ENCODE results near the gene EYA3. TPM values are rescaled to one million over a fixed set of nuclear protein-coding genes. Genes with fewer than 3 reads are reported as not detected.

Gene EYA3
- total and polyA plus RNA-seq, 2 of the 4 experiments (the other 2 are of a cell fraction): 9.1 to 17.6 TPM

DNA sequence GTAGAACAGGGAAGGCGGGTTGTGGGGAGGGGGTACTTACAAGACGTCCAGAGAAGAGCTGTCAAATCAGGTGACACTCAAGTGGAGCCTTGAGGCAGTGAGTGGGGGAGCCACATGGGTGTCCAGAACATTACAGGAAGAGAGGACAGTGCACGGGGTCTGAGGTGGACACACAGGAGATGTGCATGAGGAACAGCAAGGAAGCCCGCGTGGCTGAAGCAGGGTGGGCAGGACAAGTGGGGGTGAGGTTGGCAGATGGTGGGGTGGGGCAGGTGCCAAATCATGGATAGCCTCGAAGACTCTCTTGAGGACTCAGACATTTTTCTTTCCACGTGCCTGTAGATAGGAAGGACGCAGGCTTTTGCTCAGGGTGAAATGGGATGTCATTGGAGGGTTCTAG lies 152.7 kb downstream of the EYA3 start:
- H3K27me3 ChIP-seq (ENCODE audit: control insufficient read depth, insufficient read depth, low read length): peaks cover 25% of the 10 kb centered on the region
- no peak overlapping the region for H2BK20ac ChIP-seq (ENCODE audit: low read depth, low read length)
- ChIA-PET POLR2A (ENCODE audit: unreplicated experiment) (no interaction called here), CTCF (no interaction called here)
- no peaks in the 10 kb centered on the region for H4K20me1 ChIP-seq (ENCODE audit: insufficient read depth, low read length)
- H3K18ac ChIP-seq (ENCODE audit: low read depth, low read length): no peak overlapping the region
- no peak overlapping the region for H2BK120ac ChIP-seq (ENCODE audit: low read depth, low read length)
- no peak overlapping the region for H2BK5ac ChIP-seq (ENCODE audit: low read depth, low read length, poor library complexity, severe bottlenecking)
- H2AK5ac ChIP-seq (ENCODE audit: low read depth, low read length): no peak overlapping the region
- H2AK9ac ChIP-seq (replicated peaks; ENCODE audit: low read depth, low read length, poor library complexity): no peak overlapping the region
- H3K4me2 ChIP-seq (ENCODE audit: low read depth, low read length): no peak overlapping the region
- no peak overlapping the region for H4K8ac ChIP-seq (ENCODE audit: low read depth in 2 of 2, low read length in 2 of 2)
- no peak overlapping the region for H3K23ac ChIP-seq (ENCODE audit: low read depth, low read length)
- H3K27ac ChIP-seq (ENCODE audit: insufficient read depth, low read length): no peak overlapping the region
- no peak overlapping the region for H2BK15ac ChIP-seq (ENCODE audit: low read depth, low read length)
- DNase-seq: no peak
- no TSS peak for BruUV-seq (replicated peaks)
- H3K56ac ChIP-seq (ENCODE audit: extremely low read depth, insufficient read depth, low read length): no peak overlapping the region
- H3K4ac ChIP-seq (ENCODE audit: low read depth, low read length): no peak overlapping the region
- no peak overlapping the region for H3K4me3 ChIP-seq (ENCODE audit: insufficient read depth, low read depth, low read length)
- H3K36me3 ChIP-seq (ENCODE audit: control insufficient read depth, insufficient read depth, low read length): no peaks in the 10 kb centered on the region
- dilution Hi-C loops (cut with HindIII; ENCODE audit: low sequenced_read_pairs, unreplicated experiment): no loop called here
- in situ Hi-C loops (cut with MboI; ENCODE audit: low sequenced_read_pairs): no loop called here
- H3K14ac ChIP-seq (replicated peaks; ENCODE audit: low read depth, low read length): no peak overlapping the region
- H2AFZ ChIP-seq (replicated peaks; ENCODE audit: low read length, poor library complexity): no peak overlapping the region
- 58% methylated on average over 7 of the region's 8 CpGs; no CpG with 5 or more reads in 1 of the 2 experiments for WGBS, 2 experiments (ENCODE audit: extremely low coverage in 2 of 2, insufficient read length in 1 of 2)
- ATAC-seq (ENCODE audit: low read depth): no peak
- TF ChIP-seq BHLHE40 (IDR thresholded peaks at IDR 0.05; ENCODE audit: low read depth, low read length): no peak
- TF ChIP-seq, protein P1, sequence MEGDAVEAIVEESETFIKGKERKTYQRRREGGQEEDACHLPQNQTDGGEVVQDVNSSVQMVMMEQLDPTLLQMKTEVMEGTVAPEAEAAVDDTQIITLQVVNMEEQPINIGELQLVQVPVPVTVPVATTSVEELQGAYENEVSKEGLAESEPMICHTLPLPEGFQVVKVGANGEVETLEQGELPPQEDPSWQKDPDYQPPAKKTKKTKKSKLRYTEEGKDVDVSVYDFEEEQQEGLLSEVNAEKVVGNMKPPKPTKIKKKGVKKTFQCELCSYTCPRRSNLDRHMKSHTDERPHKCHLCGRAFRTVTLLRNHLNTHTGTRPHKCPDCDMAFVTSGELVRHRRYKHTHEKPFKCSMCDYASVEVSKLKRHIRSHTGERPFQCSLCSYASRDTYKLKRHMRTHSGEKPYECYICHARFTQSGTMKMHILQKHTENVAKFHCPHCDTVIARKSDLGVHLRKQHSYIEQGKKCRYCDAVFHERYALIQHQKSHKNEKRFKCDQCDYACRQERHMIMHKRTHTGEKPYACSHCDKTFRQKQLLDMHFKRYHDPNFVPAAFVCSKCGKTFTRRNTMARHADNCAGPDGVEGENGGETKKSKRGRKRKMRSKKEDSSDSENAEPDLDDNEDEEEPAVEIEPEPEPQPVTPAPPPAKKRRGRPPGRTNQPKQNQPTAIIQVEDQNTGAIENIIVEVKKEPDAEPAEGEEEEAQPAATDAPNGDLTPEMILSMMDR (conservative IDR thresholded peaks at IDR 0.05; ENCODE audit: low read depth, low read length): no peak
- no peak for TF ChIP-seq MAZ (IDR thresholded peaks at IDR 0.05; ENCODE audit: borderline replicate concordance, low read depth, low read length)
- TF ChIP-seq SMC3 (IDR thresholded peaks at IDR 0.05; ENCODE audit: low read depth, low read length): no peak
- no peak for TF ChIP-seq FOS (IDR thresholded peaks at IDR 0.05; ENCODE audit: low read depth, low read length)
- TF ChIP-seq MAFK (IDR thresholded peaks at IDR 0.05; ENCODE audit: low read depth, low read length): no peak
- TF ChIP-seq POLR2A (IDR thresholded peaks at IDR 0.05; ENCODE audit: low read depth, low read length): no peak
- no peak overlapping the region for H4K5ac ChIP-seq (ENCODE audit: low read depth, low read length)
- no peaks in the 10 kb centered on the region for H3K9me3 ChIP-seq (ENCODE audit: control insufficient read depth, insufficient read depth, low read length)
- no peak overlapping the region for H3K9ac ChIP-seq (ENCODE audit: low read depth, low read length)
- H3K9me1 ChIP-seq (ENCODE audit: insufficient read depth, low read length): no peaks in the 10 kb centered on the region
- no peak overlapping the region for H4K91ac ChIP-seq (ENCODE audit: insufficient read depth, low read depth, low read length)
- intact Hi-C loops (cut with micrococcal nuclease): no loop called here
- peaks cover 4% of the 10 kb centered on the region for H3K4me1 ChIP-seq (ENCODE audit: control insufficient read depth, insufficient read depth, low read length)
- no peaks in the 10 kb centered on the region for H3K79me1 ChIP-seq (ENCODE audit: low read depth in 1 of 2, low read length in 2 of 2)

Data from IMR-90 (cell line).